ENCODE data around the gene TRAF5.
"Not testable (repeated sequence)": the region's sequence is repeated elsewhere in the genome, so short reads cannot be mapped to it uniquely, and the experiment has no call there.

The TRAF5 gene, protein sequence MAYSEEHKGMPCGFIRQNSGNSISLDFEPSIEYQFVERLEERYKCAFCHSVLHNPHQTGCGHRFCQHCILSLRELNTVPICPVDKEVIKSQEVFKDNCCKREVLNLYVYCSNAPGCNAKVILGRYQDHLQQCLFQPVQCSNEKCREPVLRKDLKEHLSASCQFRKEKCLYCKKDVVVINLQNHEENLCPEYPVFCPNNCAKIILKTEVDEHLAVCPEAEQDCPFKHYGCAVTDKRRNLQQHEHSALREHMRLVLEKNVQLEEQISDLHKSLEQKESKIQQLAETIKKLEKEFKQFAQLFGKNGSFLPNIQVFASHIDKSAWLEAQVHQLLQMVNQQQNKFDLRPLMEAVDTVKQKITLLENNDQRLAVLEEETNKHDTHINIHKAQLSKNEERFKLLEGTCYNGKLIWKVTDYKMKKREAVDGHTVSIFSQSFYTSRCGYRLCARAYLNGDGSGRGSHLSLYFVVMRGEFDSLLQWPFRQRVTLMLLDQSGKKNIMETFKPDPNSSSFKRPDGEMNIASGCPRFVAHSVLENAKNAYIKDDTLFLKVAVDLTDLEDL

DNA sequence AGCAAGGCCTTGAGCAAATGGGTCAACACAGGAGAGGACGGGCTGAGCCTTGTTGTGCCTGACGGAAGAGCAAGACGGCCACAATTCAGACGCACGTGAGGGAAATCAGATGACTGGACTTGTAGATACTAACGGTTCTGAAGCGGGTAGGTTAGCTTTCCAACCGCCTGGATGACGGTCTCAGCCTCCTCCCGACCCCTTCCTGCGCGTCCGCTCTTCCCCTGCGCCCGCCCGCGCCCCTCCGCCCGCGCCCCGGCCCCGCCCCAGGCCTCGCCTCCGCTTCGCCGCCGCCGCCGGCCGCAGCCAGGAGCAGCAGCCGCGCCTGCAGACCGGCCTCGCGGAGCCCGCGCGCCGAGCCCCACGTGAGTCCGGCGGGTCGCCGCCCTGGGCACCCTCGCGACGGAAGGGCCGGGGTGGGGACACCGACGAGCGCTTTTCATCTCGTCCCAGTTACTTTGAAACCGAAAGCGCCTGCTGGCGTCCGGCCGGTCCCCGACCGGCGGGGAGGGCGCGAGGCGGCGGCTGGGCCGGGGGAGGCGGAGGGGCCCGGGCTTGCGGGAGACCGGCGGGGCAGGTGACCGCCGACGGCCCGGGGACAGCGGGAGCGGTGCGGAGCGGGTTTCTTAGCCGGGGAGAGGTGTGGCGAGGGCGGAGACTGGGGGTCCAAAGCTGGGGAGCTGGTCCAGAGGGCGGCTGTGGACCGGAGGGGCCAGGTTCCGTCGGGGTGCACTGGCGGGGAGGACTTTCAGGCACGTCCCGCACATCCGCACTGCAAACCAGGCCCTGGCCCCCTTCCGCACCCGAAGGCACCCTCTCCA lies at the start of gene TRAF5:
Gene TRAF5 (plus strand): TSS at position 306 of the 818 bp plus-strand sequence. CDS start 26,407 bp downstream, outside the sequence.
- no peak for DNase-seq

DNA sequence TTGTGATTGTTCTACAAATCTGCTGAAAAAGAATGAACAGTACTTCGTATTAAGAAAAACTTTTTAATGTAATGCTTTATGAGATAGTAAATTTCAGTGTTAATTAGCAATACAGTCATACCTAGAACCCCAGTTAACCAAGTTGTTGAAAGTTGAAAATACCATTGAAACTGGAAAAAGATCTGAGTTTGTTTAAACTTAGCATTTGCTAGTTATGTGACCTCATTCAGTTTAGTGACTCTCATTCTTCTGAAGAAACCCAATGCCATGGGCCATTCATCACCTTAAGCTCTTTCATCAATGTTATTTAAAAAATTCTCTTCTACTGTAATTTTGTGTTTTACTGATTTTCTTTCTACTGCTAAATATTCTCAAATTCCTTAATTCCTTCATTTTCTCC lies 47.3 kb upstream of the TRAF5 start:
- no peak for DNase-seq

DNA sequence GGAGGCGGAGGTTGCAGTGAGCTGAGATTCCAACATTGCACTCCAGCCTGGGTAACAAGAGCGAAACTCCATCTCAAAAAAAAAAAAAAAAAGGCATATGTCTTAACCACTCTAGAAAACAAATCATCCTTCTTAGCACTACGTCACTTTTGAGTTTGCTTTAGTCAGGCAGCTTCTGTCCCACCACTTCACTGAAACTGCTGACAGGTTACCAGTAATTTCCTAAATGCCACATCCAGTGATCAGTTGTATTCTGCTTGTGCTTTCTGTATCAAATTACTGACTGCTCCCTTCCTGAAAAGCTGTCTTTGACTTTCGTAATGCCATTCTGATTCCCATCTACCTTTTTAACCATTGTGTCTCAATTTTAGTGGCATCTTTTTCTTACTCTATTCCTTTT lies 45.7 kb upstream of the TRAF5 start:
- no peak for DNase-seq

DNA sequence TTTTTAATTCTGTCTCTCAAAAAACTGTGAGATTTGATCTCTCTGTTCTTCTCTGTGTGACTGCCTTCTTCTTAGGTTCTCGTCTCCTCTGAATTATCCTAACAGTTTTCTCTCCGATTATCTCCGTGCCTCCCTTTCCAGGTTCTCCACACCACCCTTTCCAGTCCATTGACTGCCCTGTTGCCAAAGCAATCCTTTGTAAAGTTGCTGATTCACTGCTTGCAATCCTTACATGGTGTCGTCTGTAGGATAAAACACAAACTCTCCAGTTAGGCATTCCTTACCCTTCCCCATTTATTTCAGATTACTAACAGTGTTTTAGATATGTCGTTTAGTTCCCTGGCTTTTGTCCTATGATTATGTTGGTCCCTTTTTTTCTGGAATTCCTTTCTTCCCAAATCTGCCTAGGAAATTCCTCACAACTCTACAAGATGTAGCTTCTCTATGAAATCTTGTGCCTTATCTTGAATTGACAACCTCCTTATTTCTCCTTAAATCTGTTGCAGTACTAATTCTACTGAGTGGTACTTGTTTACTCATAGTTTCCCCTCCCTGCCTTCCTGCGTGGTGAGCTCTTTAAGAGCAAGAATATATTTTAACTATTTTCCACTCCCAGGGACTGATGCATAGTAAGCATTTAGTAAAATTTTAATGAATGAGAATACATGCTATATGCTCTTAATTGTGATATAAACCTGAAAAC lies 45.2 kb upstream of the TRAF5 start:
- DNase-seq: no peak

DNA sequence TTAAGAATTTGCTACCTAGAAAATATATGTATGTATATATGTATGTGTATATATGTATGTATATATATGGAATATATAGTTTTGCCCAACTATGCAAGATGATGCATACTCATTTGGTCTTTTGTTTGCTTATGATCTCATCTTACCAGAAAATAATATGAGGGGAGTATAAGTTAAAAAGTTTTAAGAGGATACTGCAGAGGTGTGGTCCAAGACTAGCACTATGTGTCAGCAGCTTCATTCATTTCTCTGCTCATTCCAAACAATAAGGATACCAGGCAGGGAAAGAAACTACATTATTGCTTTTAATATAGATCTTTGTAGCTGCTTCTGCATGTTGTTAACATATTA lies 44.6 kb upstream of the TRAF5 start:
- no peak for DNase-seq

DNA sequence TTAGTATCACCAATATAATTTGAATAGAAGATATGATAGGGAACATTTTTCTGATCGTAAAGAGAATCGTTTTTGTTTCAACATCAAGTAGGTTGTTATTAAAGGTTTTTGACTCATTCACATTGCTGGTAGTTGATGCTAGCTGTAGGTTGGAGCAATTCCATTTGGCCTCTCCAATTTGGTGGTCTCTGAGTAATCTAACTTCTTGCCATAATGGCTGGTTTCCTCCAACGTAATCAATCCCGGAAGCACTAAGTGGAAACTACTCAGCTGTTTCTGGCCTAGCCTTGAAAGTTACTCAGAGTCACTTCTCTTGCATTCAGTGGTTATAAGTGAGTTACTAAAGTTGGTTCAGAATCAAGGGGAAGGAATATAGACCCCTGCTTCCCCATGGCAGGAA lies 41.4 kb upstream of the TRAF5 start:
- DNase-seq: no peak

DNA sequence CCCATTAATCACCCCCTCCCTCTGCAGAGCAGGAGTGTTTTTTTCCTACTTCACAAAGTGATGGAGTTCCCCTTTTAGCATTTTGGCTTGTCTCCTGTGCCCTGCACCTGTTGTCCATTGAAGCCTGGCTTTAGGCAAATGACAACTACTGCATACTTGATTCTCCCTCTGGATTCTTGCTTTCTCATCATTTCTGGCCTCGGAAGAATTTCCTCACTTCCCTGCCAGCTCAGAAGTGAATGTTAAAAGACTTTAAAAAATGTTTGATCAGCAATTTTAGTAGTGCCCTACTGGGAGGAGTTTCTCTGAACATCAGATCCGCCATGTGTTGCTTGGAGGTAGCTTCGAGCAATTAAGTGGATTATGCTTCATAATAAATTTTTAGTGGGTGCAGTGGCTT lies 39.4 kb upstream of the TRAF5 start:
- DNase-seq: no peak

DNA sequence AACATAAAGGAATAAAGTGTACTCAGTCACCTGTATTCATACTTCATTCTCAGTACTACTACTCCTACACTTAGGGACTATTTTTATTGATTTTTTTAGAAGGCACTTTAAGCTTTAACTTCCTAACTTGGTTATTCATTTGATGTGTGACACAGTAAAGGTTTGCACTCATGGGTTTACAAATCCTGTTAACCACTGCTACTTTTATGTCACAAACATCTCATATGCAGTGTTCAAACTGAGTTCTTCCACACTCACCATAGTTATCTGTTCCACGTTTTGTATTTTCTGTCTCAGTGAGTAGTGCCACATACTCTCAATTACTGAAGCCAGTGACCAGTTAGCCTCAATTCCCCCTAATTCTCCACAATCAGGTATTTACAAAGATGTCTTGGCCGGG lies 34.2 kb upstream of the TRAF5 start:
- DNase-seq: no peak

DNA sequence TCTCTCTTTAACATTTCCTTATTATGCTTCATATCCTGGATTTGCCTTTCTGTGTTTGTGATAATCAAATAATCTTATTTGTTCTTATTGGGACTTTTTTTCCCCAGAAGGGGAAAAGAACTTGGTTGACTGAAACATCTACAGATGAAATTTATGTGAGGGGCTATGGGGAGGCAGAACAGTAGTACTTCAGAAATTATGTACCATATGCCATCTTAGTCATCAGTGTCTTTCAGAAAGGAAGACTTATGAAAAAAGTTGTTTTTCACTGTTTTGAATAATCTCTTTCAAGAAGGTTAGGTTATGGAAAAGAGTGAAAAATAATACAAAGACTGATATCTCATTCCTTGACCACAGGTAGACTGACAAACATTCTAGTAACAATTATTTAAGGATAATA lies 30.2 kb upstream of the TRAF5 start:
- no peak for DNase-seq

DNA sequence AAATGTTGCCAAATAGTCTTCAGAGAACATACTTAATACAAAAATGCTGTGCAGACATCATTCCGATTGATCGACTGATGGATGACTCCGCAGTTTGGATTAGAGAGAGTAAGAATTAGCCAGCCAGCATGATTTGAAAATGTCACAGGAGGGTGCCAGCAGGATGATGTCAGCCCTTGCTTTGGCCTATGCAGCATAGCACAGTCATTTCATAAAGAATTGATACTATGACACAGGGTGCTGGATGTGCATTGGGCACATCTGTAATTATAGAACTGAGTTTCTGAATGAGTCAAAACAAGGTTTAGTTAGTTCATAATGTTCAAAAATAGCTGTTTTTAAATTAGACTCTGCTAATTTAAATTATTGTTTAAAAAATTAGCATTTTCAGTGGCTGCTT lies 21.6 kb upstream of the TRAF5 start:
- no peak for DNase-seq

DNA sequence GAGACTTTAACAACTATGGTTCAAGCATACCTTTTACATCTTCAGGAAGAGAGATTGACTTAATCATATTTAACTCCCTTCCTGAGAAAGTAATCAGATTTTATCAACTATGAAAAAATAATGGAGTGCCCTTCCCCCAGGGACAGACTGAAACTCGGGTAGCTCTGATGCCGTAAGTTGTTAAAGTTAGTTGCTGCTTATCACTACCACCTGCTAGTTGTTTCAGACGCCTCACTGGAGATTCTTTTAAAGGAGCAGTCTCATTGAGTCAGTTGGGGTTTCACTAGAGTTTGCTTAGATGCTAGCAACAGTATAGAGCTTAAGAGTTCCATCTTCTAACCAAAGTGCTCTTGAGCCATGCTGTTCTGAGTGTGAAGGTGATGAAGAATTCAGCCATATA lies 17.0 kb upstream of the TRAF5 start:
- DNase-seq: no peak

DNA sequence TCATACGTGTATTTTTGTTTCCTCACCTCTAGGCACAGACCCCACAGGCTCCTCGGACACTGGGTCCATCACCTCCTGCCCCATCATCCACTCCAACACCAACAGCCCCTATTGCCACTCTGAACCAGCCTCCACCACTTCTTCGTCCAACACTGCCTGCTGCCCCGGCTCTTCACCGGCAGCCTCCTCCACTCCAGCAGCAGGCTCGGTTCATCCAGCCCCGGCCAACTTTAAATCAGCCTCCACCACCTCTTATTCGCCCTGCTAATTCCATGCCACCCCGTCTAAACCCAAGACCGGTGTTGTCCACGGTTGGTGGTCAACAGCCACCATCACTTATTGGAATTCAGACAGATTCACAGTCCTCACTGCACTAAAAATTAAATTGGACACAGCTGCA lies 13.2 kb upstream of the TRAF5 start:
- DNase-seq: no peak

DNA sequence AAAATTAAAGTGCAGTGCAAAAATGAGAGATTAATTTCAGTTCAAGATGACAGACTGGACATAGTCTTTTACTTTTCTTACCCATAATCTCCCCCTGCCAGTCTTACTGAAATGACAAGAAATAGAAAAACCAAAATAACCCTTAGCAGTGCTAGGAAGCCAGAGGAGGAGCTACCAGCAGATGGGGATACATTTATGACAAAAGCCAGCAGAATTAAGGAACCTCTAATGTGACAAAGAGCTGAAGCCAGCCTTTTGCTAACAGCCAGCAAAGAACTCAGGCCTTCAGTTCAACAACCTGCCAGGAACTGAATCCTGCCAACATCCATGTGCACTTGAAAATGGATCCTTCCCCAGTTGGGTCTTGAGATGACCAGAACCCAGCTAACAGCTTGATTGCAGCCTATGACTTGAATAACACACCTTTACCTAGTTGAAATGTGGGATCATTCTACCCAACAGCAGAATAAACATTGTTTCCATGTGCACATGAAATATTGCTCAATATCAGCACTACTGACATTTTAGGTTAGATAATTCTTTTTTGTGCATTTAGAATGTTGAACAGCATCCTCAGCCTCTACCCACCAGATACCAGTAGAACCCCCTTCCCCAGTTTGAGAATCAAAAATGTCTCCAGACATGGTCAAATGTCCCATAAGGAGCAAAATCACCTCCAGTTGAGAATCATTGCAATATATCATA lies 7.9 kb upstream of the TRAF5 start:
- DNase-seq: no peak

DNA sequence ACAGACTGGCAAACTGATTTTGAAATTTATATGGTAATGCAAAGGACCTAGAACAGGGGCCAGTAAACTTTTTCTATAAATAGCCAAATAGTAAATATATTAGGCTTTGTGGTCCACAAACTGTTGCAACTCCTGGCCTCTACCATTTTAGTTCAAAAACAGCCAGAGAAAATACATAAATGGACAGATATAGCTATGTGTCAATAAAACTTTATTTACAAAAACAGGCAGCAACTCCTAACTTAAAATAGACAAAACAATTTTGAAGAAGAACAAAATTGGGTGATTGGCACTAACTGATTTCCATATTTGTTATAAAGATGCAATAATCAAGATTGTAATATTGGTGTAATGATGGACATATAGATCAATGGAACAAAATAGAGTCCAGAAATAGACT lies 6.7 kb upstream of the TRAF5 start:
- no peak for DNase-seq

DNA sequence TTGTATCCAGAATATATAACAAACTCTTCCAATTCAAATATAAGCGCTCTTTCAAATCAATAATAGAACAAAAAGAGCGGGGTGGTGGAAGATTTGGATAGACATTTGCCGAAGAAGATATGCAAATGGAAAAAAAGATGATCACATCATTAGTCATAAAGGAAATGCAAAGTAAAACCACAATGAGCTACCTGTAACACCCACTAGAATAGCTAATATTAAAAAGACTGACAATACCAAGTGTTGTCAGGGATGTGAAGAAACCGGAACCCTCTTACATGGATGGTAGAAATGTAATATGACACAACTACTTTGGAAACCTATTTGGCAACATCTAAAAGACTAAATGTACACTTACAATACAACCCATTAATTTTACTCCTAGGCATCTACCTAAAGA lies 5.7 kb upstream of the TRAF5 start:
- no peak for DNase-seq

DNA sequence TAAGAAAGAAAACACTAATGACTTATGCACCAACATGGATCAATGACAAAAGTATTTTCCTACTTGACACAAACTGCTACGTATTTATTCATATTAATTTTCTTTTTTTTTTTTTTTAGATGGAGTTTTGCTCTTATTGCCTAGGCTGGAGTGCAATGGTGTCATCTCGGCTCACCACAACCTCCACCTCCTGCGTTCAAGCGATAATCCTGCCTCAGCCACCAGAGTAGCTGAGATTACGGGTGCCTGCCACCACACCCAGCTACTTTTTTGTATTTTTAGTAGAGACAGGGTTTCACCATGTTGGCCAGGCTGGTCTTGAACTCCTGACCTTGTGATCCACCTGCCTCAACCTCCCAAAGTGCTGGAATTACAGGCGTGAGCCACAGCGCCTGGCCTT lies 5.0 kb upstream of the TRAF5 start:
- not testable (repeated sequence) for DNase-seq

DNA sequence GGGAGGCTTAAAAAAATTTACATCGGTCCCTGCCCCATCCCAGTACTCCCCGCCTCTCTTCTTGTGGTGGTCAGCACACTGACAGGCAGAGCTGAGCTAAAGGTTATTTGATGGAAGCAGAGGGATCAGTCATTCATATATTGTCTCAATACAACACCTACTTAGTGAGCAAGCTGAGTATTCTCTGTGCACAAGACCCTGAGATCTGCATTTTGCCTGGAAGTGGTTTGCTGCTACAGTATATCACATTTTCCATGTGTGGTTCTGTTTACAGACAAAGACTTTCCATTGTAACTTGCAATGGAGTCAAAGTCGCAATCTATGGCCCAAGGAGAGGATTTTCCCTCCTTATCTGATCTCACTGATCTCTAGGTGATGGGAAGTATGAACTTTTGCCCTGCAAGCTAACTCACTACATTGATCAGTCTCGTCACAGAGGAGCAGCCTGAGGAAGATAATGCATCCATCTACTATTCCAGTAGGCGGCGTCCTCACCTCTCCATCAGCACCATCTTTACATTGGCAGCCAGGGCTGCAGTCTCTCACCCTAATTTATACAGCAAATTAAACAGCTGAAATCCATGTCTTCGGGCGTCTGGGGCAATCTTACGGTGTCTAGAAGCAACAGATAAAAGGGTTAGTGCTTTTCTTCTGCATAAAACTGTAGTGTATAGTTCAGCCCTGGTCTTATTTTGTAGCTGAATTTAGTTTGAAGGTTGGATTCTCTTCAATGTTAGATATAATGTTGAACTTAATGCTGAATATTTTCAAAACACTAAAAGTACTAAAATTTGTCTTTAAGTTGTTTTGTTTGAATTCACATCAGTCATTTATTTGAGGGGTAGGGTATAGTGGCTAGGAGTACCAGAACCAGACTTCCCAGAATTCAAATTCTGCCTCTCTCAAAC lies 3.2 kb upstream of the TRAF5 start:
- DNase-seq: peak; percentile 68

DNA sequence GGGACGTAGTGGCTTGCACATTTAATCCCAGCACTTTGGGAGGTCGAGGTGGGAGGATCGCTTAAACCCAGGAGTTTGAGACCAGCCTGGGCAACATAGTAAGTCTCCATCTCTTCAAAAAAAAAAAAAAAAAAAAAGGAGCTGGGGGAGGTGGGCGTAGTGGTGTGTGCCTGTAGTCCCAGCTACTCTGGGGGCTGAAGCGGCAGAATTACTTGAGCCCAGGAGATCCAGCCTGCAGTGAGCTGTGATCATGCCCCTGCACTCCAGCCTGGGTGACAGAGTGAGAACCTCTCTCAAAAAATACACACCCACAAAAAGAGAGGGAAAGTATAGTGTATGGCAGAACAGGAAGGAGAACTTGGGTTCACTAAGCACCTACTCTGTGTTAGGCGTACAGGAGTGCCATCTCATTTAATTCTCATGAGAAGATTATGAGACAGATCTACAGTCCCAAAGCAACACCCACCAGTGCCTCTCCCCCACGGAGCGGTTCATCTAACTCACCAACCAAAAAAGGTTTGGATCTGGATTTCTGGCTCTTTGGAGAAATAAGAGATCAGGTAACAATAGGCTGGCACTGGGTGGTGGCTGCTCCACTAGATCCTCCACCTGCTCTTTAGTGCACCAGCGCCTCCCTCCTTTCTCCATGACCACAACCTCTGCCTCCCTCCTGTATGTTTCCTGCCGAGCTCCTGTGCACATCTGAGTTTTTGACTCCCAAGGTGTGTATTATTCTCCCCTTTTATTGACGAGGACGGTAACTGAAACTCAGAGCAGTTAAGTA lies 1.4 kb upstream of the TRAF5 start:
- DNase-seq: no peak

DNA sequence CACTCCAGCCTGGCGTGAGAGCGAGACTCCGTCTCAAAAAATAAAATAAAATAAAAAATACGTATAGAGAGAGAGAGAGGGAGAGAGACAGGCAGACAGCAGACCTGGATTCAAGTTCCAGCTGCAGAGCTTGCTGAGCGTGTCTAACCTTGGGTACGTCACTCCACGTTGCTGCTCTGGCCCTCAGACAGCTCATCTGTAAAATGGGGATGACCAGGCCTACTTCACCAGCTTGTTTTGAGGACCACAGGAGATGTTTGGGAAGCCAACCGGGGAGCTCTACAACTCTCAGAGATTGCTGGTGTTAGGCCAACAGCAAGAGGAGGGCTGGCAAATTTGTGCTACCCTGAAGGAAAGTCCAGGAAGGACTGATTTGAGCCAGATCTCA lies 499 bp upstream of the TRAF5 start:
- no peak for DNase-seq

DNA sequence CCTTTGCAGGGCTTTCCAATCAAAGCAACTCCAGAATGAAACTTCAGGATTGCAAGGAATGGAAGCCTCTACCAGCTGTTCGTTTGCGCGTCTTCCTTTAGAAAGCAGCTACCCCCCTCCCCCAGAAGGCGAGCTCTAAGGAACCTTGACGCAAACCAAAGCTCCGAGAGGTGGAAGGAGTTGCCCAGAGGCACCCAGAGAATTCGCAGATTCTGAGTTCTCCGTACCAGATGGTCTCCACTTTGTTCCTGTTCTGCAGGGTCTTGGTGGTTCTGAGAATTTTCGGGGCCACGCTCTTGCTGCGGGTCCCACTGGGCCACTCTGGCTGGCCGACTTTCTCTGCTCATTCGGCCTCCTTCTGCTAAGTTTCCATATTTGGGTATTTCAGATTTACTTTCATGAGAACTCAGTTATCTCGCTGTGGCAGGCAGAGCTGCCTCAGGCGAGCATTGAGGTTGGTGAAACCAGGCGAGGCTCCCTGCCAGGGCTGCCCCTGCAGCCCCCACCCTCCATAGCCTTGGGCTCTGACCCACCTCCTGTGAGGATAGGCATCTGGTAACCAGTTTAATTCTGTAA lies 801 bp downstream of the TRAF5 start:
- DNase-seq: no peak
